ENCODE data around the gene PTPRF. TPM values are rescaled to one million over a fixed set of nuclear protein-coding genes. Genes with fewer than 3 reads are reported as not detected.

The PTPRF gene
- total and polyA plus RNA-seq, 9 donors = 24.4 to 165 (median 76.8) TPM

GRCh38 chr1:43521756-43522155, 8.9 kb upstream of the PTPRF start:
- Histone ChIP-seq H3K4me1 (ENCODE audit: insufficient read depth) (no peaks in the 10 kb centered on the region), H3K9me3 (no peaks in the 10 kb centered on the region), H3K27ac (no peak overlapping the region), H3K4me3 (no peak overlapping the region), H3K27me3 (no peaks in the 10 kb centered on the region), H3K36me3 (no peaks in the 10 kb centered on the region)
- no peak for DNase-seq
- intact Hi-C loops (cut with DNase I) = loop anchor here in 2 of 4 donors (10.0 kb wide), 3 partner anchors 223 to 297 kb away; no protein-coding TSS in a partner anchor
- TF ChIP-seq CTCF (IDR thresholded peaks at IDR 0.05) (no peak), POLR2A (IDR thresholded peaks at IDR 0.05) (no peak), EP300 (IDR thresholded peaks at IDR 0.05) (no peak)
- WGBS, 3 donors = 77 to 88% (median 84%) methylated on average over 8 of the region's 8 CpGs

- TF ChIP-seq CTCF (IDR thresholded peaks at IDR 0.05) (no peak), EP300 (IDR thresholded peaks at IDR 0.05) (no peak), POLR2A (IDR thresholded peaks at IDR 0.05) (no peak)
- intact Hi-C loops (cut with DNase I) = loop anchor here in 2 of 4 donors (10.0 kb wide), 3 partner anchors 222 to 298 kb away; no protein-coding TSS in a partner anchor
- Histone ChIP-seq H3K9me3 (no peaks in the 10 kb centered on the region), H3K27ac (no peak overlapping the region), H3K4me3 (no peak overlapping the region), H3K27me3 (no peaks in the 10 kb centered on the region), H3K4me1 (ENCODE audit: insufficient read depth) (no peaks in the 10 kb centered on the region), H3K36me3 (no peaks in the 10 kb centered on the region)
- no peak for DNase-seq
- WGBS, 3 donors = 76 to 95% (median 87%) methylated on average over 1 of the region's 1 CpG
These were observed 8.3 kb upstream of the PTPRF start for GRCh38 chr1:43522431-43522775.

GRCh38 chr1:43522776-43523480, 7.8 kb upstream of the PTPRF start:
- no peaks in the 10 kb centered on the region for H3K9me3 ChIP-seq
- TF ChIP-seq POLR2A (IDR thresholded peaks at IDR 0.05) (no peak), CTCF (IDR thresholded peaks at IDR 0.05) (no peak), EP300 (IDR thresholded peaks at IDR 0.05) (no peak)
- H3K4me3 ChIP-seq = no peak overlapping the region
- no peaks in the 10 kb centered on the region for H3K27me3 ChIP-seq
- DNase-seq = no peak
- intact Hi-C loops (cut with DNase I) = loop anchor here in 2 of 4 donors (10.0 kb wide), 3 partner anchors 222 to 298 kb away; no protein-coding TSS in a partner anchor
- 62 to 73% (median 64%) methylated on average over 13 of the region's 13 CpGs for WGBS, 3 donors
- no peaks in the 10 kb centered on the region for H3K36me3 ChIP-seq
- no peaks in the 10 kb centered on the region for H3K4me1 ChIP-seq (ENCODE audit: insufficient read depth)
- H3K27ac ChIP-seq = no peak overlapping the region

- no peak overlapping the region for H3K27ac ChIP-seq
- no peak for TF ChIP-seq POLR2A (IDR thresholded peaks at IDR 0.05)
- TF ChIP-seq EP300 (IDR thresholded peaks at IDR 0.05) = no peak
- no peaks in the 10 kb centered on the region for H3K9me3 ChIP-seq
- intact Hi-C loops (cut with DNase I) = loop anchor here in 3 of 4 donors (5.0 to 10.0 kb wide), 7 partner anchors 220 to 522 kb away; partner anchors contain the start of gene ARTN (in 1 of the 3)
- 59 to 68% (median 63%) methylated on average over 8 of the region's 8 CpGs for WGBS, 3 donors
- H3K4me3 ChIP-seq = no peak overlapping the region
- no peaks in the 10 kb centered on the region for H3K27me3 ChIP-seq
- DNase-seq = no peak
- no peaks in the 10 kb centered on the region for H3K36me3 ChIP-seq
- H3K4me1 ChIP-seq (ENCODE audit: insufficient read depth) = no peaks in the 10 kb centered on the region
These were observed 5.9 kb upstream of the PTPRF start for GRCh38 chr1:43524804-43525203.

GRCh38 chr1:43526002-43526401, 4.7 kb upstream of the PTPRF start:
- no peak overlapping the region for H3K4me3 ChIP-seq
- no peaks in the 10 kb centered on the region for H3K36me3 ChIP-seq
- intact Hi-C loops (cut with DNase I) = loop anchor here in 3 of 4 donors (5.0 to 10.0 kb wide), 7 partner anchors 219 to 521 kb away; partner anchors contain the start of gene ARTN (in 1 of the 3)
- H3K27ac ChIP-seq = no peak overlapping the region
- TF ChIP-seq POLR2A (IDR thresholded peaks at IDR 0.05) (no peak), CTCF (IDR thresholded peaks at IDR 0.05) (no peak), EP300 (IDR thresholded peaks at IDR 0.05) (no peak)
- DNase-seq = no peak
- H3K27me3 ChIP-seq = no peaks in the 10 kb centered on the region
- H3K4me1 ChIP-seq (ENCODE audit: insufficient read depth) = peaks cover 2% of the 10 kb centered on the region
- WGBS, 3 donors = 44 to 62% (median 56%) methylated on average over 10 of the region's 10 CpGs
- H3K9me3 ChIP-seq = no peaks in the 10 kb centered on the region

All from ovary (tissue), 9 donors.